ENCODE data around the gene RNASE9.
"Not testable (repeated sequence)": the region's sequence is repeated elsewhere in the genome, so short reads cannot be mapped to it uniquely, and the experiment has no call there.

Gene RNASE9

GRCh38 chr14:20569865-20570264 lies 9.0 kb upstream of the RNASE9 start:
- H3K9ac ChIP-seq (ENCODE audit: insufficient read length, low read depth); DNase-seq (ENCODE audit: low read depth, low spot score); H3K36me3 ChIP-seq (ENCODE audit: insufficient read depth, insufficient read length, low read length); H3K4me1 ChIP-seq (ENCODE audit: insufficient read depth, insufficient read length); H3K4me3 ChIP-seq (ENCODE audit: insufficient read length, low read depth); H3K27me3 ChIP-seq (ENCODE audit: insufficient read depth, insufficient read length): not testable (repeated sequence)
- peaks cover 20% of the 10 kb centered on the region; the same call in 1 of the 2 replicates for H3K9me3 ChIP-seq (ENCODE audit: insufficient read depth, low read length)

- Histone ChIP-seq H3K9me3 (ENCODE audit: insufficient read depth, low read length) (peaks cover 20% of the 10 kb centered on the region; the same call in 1 of the 2 replicates), H3K36me3 (ENCODE audit: insufficient read depth, insufficient read length, low read length) (no peaks in the 10 kb centered on the region), H3K4me3 (ENCODE audit: insufficient read length, low read depth) (no peak overlapping the region), H3K27me3 (ENCODE audit: insufficient read depth, insufficient read length) (no peaks in the 10 kb centered on the region), H3K9ac (ENCODE audit: insufficient read length, low read depth) (no peak overlapping the region), H3K4me1 (ENCODE audit: insufficient read depth, insufficient read length) (no peaks in the 10 kb centered on the region)
- TF ChIP-seq ZNF274 (IDR thresholded peaks at IDR 0.05; ENCODE audit: low read depth, low read length) = no peak
- DNase-seq (ENCODE audit: low read depth, low spot score) = no peak
These were observed 8.2 kb upstream of the RNASE9 start for GRCh38 chr14:20569066-20569465.

- Histone ChIP-seq H3K9me3 (ENCODE audit: insufficient read depth, low read length) (peaks cover 20% of the 10 kb centered on the region; the same call in 1 of the 2 replicates), H3K4me1 (ENCODE audit: insufficient read depth, insufficient read length) (no peaks in the 10 kb centered on the region), H3K9ac (ENCODE audit: insufficient read length, low read depth) (no peak overlapping the region), H3K36me3 (ENCODE audit: insufficient read depth, insufficient read length, low read length) (no peaks in the 10 kb centered on the region), H3K27me3 (ENCODE audit: insufficient read depth, insufficient read length) (no peaks in the 10 kb centered on the region), H3K4me3 (ENCODE audit: insufficient read length, low read depth) (no peak overlapping the region)
- 0 out of 2 replicates have a peak, but pooled peaks have one; percentile 21 for TF ChIP-seq ZNF274 (IDR thresholded peaks at IDR 0.05; ENCODE audit: low read depth, low read length)
- no peak for TF ChIP-seq SUZ12 (IDR thresholded peaks at IDR 0.05; ENCODE audit: extremely low read depth, insufficient read depth, insufficient read length)
- TF ChIP-seq YY1 (IDR thresholded peaks at IDR 0.05; ENCODE audit: insufficient read depth, insufficient read length) = no peak
- no peak for DNase-seq (ENCODE audit: low read depth, low spot score)
These were observed 7.5 kb upstream of the RNASE9 start for GRCh38 chr14:20568393-20568792.

- DNase-seq (ENCODE audit: low read depth, low spot score); H3K4me3 ChIP-seq (ENCODE audit: insufficient read length, low read depth); H3K4me1 ChIP-seq (ENCODE audit: insufficient read depth, insufficient read length); H3K27me3 ChIP-seq (ENCODE audit: insufficient read depth, insufficient read length); H3K36me3 ChIP-seq (ENCODE audit: insufficient read depth, insufficient read length, low read length); H3K9ac ChIP-seq (ENCODE audit: insufficient read length, low read depth): not testable (repeated sequence)
- peaks cover 20% of the 10 kb centered on the region; the same call in 1 of the 2 replicates for H3K9me3 ChIP-seq (ENCODE audit: insufficient read depth, low read length)
These were observed 6.4 kb upstream of the RNASE9 start for GRCh38 chr14:20567199-20567598.

GRCh38 chr14:20564501-20564997 lies 3.7 kb upstream of the RNASE9 start:
- Histone ChIP-seq H3K4me1 (ENCODE audit: insufficient read depth, insufficient read length) (no peaks in the 10 kb centered on the region), H3K9me3 (ENCODE audit: insufficient read depth, low read length) (peaks cover 20% of the 10 kb centered on the region; the same call in 1 of the 2 replicates), H3K27me3 (ENCODE audit: insufficient read depth, insufficient read length) (no peaks in the 10 kb centered on the region), H3K36me3 (ENCODE audit: insufficient read depth, insufficient read length, low read length) (no peaks in the 10 kb centered on the region), H3K9ac (ENCODE audit: insufficient read length, low read depth) (no peak overlapping the region), H3K4me3 (ENCODE audit: insufficient read length, low read depth) (no peak overlapping the region)
- no peak for DNase-seq (ENCODE audit: low read depth, low spot score)
- TF ChIP-seq SUZ12 (IDR thresholded peaks at IDR 0.05; ENCODE audit: extremely low read depth, insufficient read depth, insufficient read length) (no peak), ZNF274 (IDR thresholded peaks at IDR 0.05; ENCODE audit: low read depth, low read length) (no peak), YY1 (IDR thresholded peaks at IDR 0.05; ENCODE audit: insufficient read depth, insufficient read length) (no peak)

- Histone ChIP-seq H3K36me3 (ENCODE audit: insufficient read depth, insufficient read length, low read length) (no peaks in the 10 kb centered on the region), H3K4me3 (ENCODE audit: insufficient read length, low read depth) (no peak overlapping the region), H3K9me3 (ENCODE audit: insufficient read depth, low read length) (peaks cover 14% of the 10 kb centered on the region; the same call in 1 of the 2 replicates), H3K9ac (ENCODE audit: insufficient read length, low read depth) (no peak overlapping the region), H3K27me3 (ENCODE audit: insufficient read depth, insufficient read length) (no peaks in the 10 kb centered on the region), H3K4me1 (ENCODE audit: insufficient read depth, insufficient read length) (no peaks in the 10 kb centered on the region)
- TF ChIP-seq YY1 (IDR thresholded peaks at IDR 0.05; ENCODE audit: insufficient read depth, insufficient read length) (no peak), ZNF274 (IDR thresholded peaks at IDR 0.05; ENCODE audit: low read depth, low read length) (no peak), SUZ12 (IDR thresholded peaks at IDR 0.05; ENCODE audit: extremely low read depth, insufficient read depth, insufficient read length) (no peak)
- no peak for DNase-seq (ENCODE audit: low read depth, low spot score)
These were observed 3.1 kb upstream of the RNASE9 start for GRCh38 chr14:20563971-20564370.

- Histone ChIP-seq H3K4me3 (ENCODE audit: insufficient read length, low read depth) (no peak overlapping the region), H3K9me3 (ENCODE audit: insufficient read depth, low read length) (no peaks in the 10 kb centered on the region; the same call in 1 of the 2 replicates), H3K9ac (ENCODE audit: insufficient read length, low read depth) (no peak overlapping the region), H3K36me3 (ENCODE audit: insufficient read depth, insufficient read length, low read length) (no peaks in the 10 kb centered on the region), H3K27me3 (ENCODE audit: insufficient read depth, insufficient read length) (no peaks in the 10 kb centered on the region), H3K4me1 (ENCODE audit: insufficient read depth, insufficient read length) (peaks cover 3% of the 10 kb centered on the region)
- TF ChIP-seq SUZ12 (IDR thresholded peaks at IDR 0.05; ENCODE audit: extremely low read depth, insufficient read depth, insufficient read length) = no peak
- DNase-seq (ENCODE audit: low read depth, low spot score) = peak; percentile 27
These were observed 1.4 kb downstream of the RNASE9 start for GRCh38 chr14:20559461-20559904.

GRCh38 chr14:20557212-20557542 lies 3.7 kb downstream of the RNASE9 start:
- H3K27me3 ChIP-seq (ENCODE audit: insufficient read depth, insufficient read length) = no peaks in the 10 kb centered on the region
- no peak for TF ChIP-seq YY1 (IDR thresholded peaks at IDR 0.05; ENCODE audit: insufficient read depth, insufficient read length)
- no peak for TF ChIP-seq ZNF274 (IDR thresholded peaks at IDR 0.05; ENCODE audit: low read depth, low read length)
- H3K4me1 ChIP-seq (ENCODE audit: insufficient read depth, insufficient read length) = peaks cover 3% of the 10 kb centered on the region
- no peak for DNase-seq (ENCODE audit: low read depth, low spot score)
- no peak overlapping the region for H3K9ac ChIP-seq (ENCODE audit: insufficient read length, low read depth)
- H3K4me3 ChIP-seq (ENCODE audit: insufficient read length, low read depth) = no peak overlapping the region
- H3K9me3 ChIP-seq (ENCODE audit: insufficient read depth, low read length) = no peaks in the 10 kb centered on the region; the same call in 1 of the 2 replicates
- H3K36me3 ChIP-seq (ENCODE audit: insufficient read depth, insufficient read length, low read length) = no peaks in the 10 kb centered on the region
